ENCODE data around the gene ELOVL5. TPM values are rescaled to one million over a fixed set of nuclear protein-coding genes. Genes with fewer than 3 reads are reported as not detected.

The ELOVL5 gene
- total RNA-seq, 2 donors from 2014 or later = 103 to 108 TPM

GRCh38 chr6:53313784-53314400 is 34.9 kb downstream of the ELOVL5 start:
- Histone ChIP-seq H3K36me3 (ENCODE audit: control insufficient read depth, insufficient read depth, low read length) (no peaks in the 10 kb centered on the region), H3K9me3 (ENCODE audit: control insufficient read depth, low read length) (no peaks in the 10 kb centered on the region), H3K9ac (ENCODE audit: extremely low read depth, low read length, poor library complexity, severe bottlenecking) (no peak overlapping the region), H3K27me3 (ENCODE audit: control insufficient read depth, insufficient read depth, low read length, poor library complexity, severe bottlenecking) (no peaks in the 10 kb centered on the region), H3K27ac (ENCODE audit: low read depth, low read length) (no peak overlapping the region), H3K4me1 (ENCODE audit: control insufficient read depth, insufficient read depth, low read length) (peaks cover 2% of the 10 kb centered on the region), H3K4me3 (ENCODE audit: low read length) (no peak overlapping the region)
- Mint-ChIP-seq H3K27ac (no peak overlapping the region), H3K4me1 (peaks cover 26% of the 10 kb centered on the region), H3K4me3 (no peak overlapping the region), H3K27me3 (ENCODE audit: insufficient read depth) (no peaks in the 10 kb centered on the region), H3K9me3 (no peaks in the 10 kb centered on the region), H3K36me3 (ENCODE audit: low read depth) (no peaks in the 10 kb centered on the region)
- WGBS, 2 experiments (ENCODE audit: insufficient coverage in 1 of 2, insufficient read length in 1 of 2) = 90 to 93% methylated on average over 3 to 4 of the region's 4 CpGs
- no peak for DNase-seq
- TF ChIP-seq, protein P1, sequence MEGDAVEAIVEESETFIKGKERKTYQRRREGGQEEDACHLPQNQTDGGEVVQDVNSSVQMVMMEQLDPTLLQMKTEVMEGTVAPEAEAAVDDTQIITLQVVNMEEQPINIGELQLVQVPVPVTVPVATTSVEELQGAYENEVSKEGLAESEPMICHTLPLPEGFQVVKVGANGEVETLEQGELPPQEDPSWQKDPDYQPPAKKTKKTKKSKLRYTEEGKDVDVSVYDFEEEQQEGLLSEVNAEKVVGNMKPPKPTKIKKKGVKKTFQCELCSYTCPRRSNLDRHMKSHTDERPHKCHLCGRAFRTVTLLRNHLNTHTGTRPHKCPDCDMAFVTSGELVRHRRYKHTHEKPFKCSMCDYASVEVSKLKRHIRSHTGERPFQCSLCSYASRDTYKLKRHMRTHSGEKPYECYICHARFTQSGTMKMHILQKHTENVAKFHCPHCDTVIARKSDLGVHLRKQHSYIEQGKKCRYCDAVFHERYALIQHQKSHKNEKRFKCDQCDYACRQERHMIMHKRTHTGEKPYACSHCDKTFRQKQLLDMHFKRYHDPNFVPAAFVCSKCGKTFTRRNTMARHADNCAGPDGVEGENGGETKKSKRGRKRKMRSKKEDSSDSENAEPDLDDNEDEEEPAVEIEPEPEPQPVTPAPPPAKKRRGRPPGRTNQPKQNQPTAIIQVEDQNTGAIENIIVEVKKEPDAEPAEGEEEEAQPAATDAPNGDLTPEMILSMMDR (conservative IDR thresholded peaks at IDR 0.05) = no peak

DNA sequence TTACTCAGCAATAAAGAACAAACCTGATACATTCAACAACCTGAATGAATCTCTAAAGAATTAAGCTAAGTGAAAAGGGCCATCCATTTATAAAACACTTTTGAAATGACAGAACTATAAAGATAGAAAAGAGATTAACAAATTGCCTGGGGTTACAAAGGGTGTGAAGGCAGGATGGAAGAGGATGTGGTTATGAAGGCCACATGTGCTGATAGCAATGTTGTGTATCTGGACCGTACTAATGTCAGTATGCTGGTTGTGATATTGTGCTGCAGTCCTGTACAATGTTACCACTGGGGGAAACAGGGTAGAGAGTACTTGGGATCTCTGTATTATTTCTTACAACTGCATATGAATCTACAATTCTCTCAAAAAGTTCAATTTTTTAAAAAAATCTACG is 36.4 kb downstream of the ELOVL5 start:
- Mint-ChIP-seq H3K27ac (no peak overlapping the region), H3K27me3 (ENCODE audit: insufficient read depth) (no peaks in the 10 kb centered on the region), H3K36me3 (ENCODE audit: low read depth) (peaks cover under 1% of the 10 kb centered on the region), H3K4me3 (no peak overlapping the region), H3K4me1 (peaks cover 26% of the 10 kb centered on the region), H3K9me3 (peaks cover under 1% of the 10 kb centered on the region)
- peaks cover 5% of the 10 kb centered on the region for H3K9me3 ChIP-seq (ENCODE audit: control insufficient read depth, low read length)
- no peak overlapping the region for H3K4me3 ChIP-seq (ENCODE audit: low read length)
- H3K4me1 ChIP-seq (ENCODE audit: control insufficient read depth, insufficient read depth, low read length) = peaks cover 2% of the 10 kb centered on the region
- H3K27ac ChIP-seq (ENCODE audit: low read depth, low read length) = no peak overlapping the region
- TF ChIP-seq, protein P1 (conservative IDR thresholded peaks at IDR 0.05) = no peak
- H3K27me3 ChIP-seq (ENCODE audit: control insufficient read depth, insufficient read depth, low read length, poor library complexity, severe bottlenecking) = no peaks in the 10 kb centered on the region
- no peak overlapping the region for H3K9ac ChIP-seq (ENCODE audit: extremely low read depth, low read length, poor library complexity, severe bottlenecking)
- DNase-seq = no peak
- 97 to 100% methylated on average over 1 to 2 of the region's 2 CpGs for WGBS, 2 experiments (ENCODE audit: insufficient coverage in 1 of 2, insufficient read length in 1 of 2)
- H3K36me3 ChIP-seq (ENCODE audit: control insufficient read depth, insufficient read depth, low read length) = no peaks in the 10 kb centered on the region

GRCh38 chr6:53311586-53311935 is 37.2 kb downstream of the ELOVL5 start:
- H3K9me3 Mint-ChIP-seq = peaks cover 8% of the 10 kb centered on the region
- no peak for DNase-seq
- TF ChIP-seq, protein P1 (conservative IDR thresholded peaks at IDR 0.05) = no peak
- Histone ChIP-seq H3K4me3 (ENCODE audit: low read length) (no peak overlapping the region), H3K36me3 (ENCODE audit: control insufficient read depth, insufficient read depth, low read length) (no peaks in the 10 kb centered on the region), H3K9me3 (ENCODE audit: control insufficient read depth, low read length) (peaks cover 13% of the 10 kb centered on the region), H3K9ac (ENCODE audit: extremely low read depth, low read length, poor library complexity, severe bottlenecking) (no peak overlapping the region), H3K4me1 (ENCODE audit: control insufficient read depth, insufficient read depth, low read length) (peaks cover 2% of the 10 kb centered on the region), H3K27ac (ENCODE audit: low read depth, low read length) (no peak overlapping the region), H3K27me3 (ENCODE audit: control insufficient read depth, insufficient read depth, low read length, poor library complexity, severe bottlenecking) (no peaks in the 10 kb centered on the region)
- peaks cover 26% of the 10 kb centered on the region for H3K4me1 Mint-ChIP-seq
- no peaks in the 10 kb centered on the region for H3K27me3 Mint-ChIP-seq (ENCODE audit: insufficient read depth)
- WGBS, 2 experiments (ENCODE audit: insufficient coverage in 1 of 2, insufficient read length in 1 of 2) = 100% methylated on average over 2 of the region's 3 CpGs; no CpG with 5 or more reads in 1 of the 2 experiments
- peaks cover 7% of the 10 kb centered on the region for H3K36me3 Mint-ChIP-seq (ENCODE audit: low read depth)
- no peak overlapping the region for H3K27ac Mint-ChIP-seq
- H3K4me3 Mint-ChIP-seq = no peak overlapping the region
